SK-N-SH treated with all-trans-retinoic acid at 6 μM for 48 hours (cell line): ENCODE measurements around the gene PLA2G2F.

Source experiments
- ATAC-seq: fragments of 200-7000 bp; cut with Tn5 transposase; 3 replicates; pipeline ENCODE4 v1.9.1; 2020; ENCODE audit warnings: mild to moderate bottlenecking, moderate library complexity
- CREB5 ChIP-seq: fragments of 250-450 bp; sonication (Bioruptor Pico); IDR thresholded peaks from 2 replicates; pipeline ENCODE4 v1.5.1; 2020; ENCODE audit warnings: low read depth, mild to moderate bottlenecking, moderate library complexity
- CSRNP3 ChIP-seq: fragments of 250-450 bp; sonication (Bioruptor Pico); IDR thresholded peaks from 2 replicates; pipeline ENCODE4 v1.5.1; 2021; ENCODE audit warnings: mild to moderate bottlenecking, moderate library complexity
- ESRRG ChIP-seq: fragments of 250-450 bp; sonication (Bioruptor Pico); IDR thresholded peaks from 2 replicates; pipeline ENCODE4 v1.6.1; 2021; ENCODE audit warnings: mild to moderate bottlenecking
- ISL1 ChIP-seq: fragments of 250-450 bp; sonication (Bioruptor Pico); IDR thresholded peaks from 2 replicates; pipeline ENCODE4 v2.1.2; 2022; ENCODE audit warnings: mild to moderate bottlenecking, moderate library complexity
- PATZ1 ChIP-seq: fragments of 250-450 bp; sonication (Bioruptor Pico); IDR thresholded peaks from 2 replicates; pipeline ENCODE4 v1.8.0; 2020; ENCODE audit warnings: mild to moderate bottlenecking, moderate library complexity, borderline replicate concordance
- POU6F1 ChIP-seq: fragments of 250-450 bp; sonication (Bioruptor Pico); IDR thresholded peaks from 2 replicates; pipeline ENCODE4 v1.8.0; 2021; ENCODE audit warnings: low read depth, mild to moderate bottlenecking, moderate library complexity, borderline replicate concordance
- PPARA ChIP-seq: fragments of 250-450 bp; sonication (Bioruptor Pico); IDR thresholded peaks from 2 replicates; pipeline ENCODE4 v1.5.0; 2020; ENCODE audit warnings: mild to moderate bottlenecking, borderline replicate concordance
- RARB ChIP-seq: fragments of 250-450 bp; sonication (Bioruptor Pico); IDR thresholded peaks from 2 replicates; pipeline ENCODE4 v1.8.0; 2021; ENCODE audit warnings: mild to moderate bottlenecking, moderate library complexity
- SNAI2 ChIP-seq: fragments of 250-450 bp; sonication (Bioruptor Pico); IDR thresholded peaks from 2 replicates; pipeline ENCODE4 v1.5.0; 2020; ENCODE audit warnings: mild to moderate bottlenecking, moderate library complexity
- TCF4 ChIP-seq: fragments of 250-450 bp; sonication (Bioruptor Pico); IDR thresholded peaks from 2 replicates; pipeline ENCODE4 v1.8.0; 2021; ENCODE audit warnings: mild to moderate bottlenecking, moderate library complexity, borderline replicate concordance
- TOX ChIP-seq: fragments of 250-450 bp; sonication (Bioruptor Pico); IDR thresholded peaks from 2 replicates; pipeline ENCODE4 v1.8.0; 2021; ENCODE audit warnings: mild to moderate bottlenecking, moderate library complexity, borderline replicate concordance
- TSHZ2 ChIP-seq: fragments of 250-450 bp; sonication (Bioruptor Pico); IDR thresholded peaks from 2 replicates; pipeline ENCODE4 v1.5.0; 2020; ENCODE audit warnings: mild to moderate bottlenecking, moderate library complexity
- ZFP3 ChIP-seq: fragments of 250-450 bp; sonication (Bioruptor Pico); IDR thresholded peaks from 2 replicates; pipeline ENCODE4 v1.5.0; 2020; ENCODE audit warnings: mild to moderate bottlenecking, moderate library complexity
- ZNF565 ChIP-seq: fragments of 450-650 bp; formaldehyde crosslinking; conservative IDR thresholded peaks from 2 replicates; pipeline ENCODE4 v1.5.0; 2020; ENCODE audit warnings: low read depth, mild to moderate bottlenecking, moderate library complexity
- ZNF70 ChIP-seq: fragments of 450-650 bp; formaldehyde crosslinking; IDR thresholded peaks from 2 replicates; pipeline ENCODE4 v1.5.0; 2020; ENCODE audit warnings: mild to moderate bottlenecking, moderate library complexity

The PLA2G2F gene

GRCh38 chr1:20115479-20115878, 23.6 kb upstream of the PLA2G2F start:
- ATAC-seq: no peak
- TF ChIP-seq PATZ1 (CRISPR knock-in tag) (no peak), ESRRG (no peak), ISL1 (CRISPR knock-in tag) (no peak), PPARA (CRISPR knock-in tag) (no peak), ZNF565 (CRISPR knock-in tag) (no peak)

- ATAC-seq: no peak
- TF ChIP-seq CREB5: no peak
- TF ChIP-seq PPARA (CRISPR knock-in tag): no peak
- TF ChIP-seq POU6F1: no peak
- TF ChIP-seq TSHZ2 (CRISPR knock-in tag): no peak
- TF ChIP-seq, all 23 proteins: peak for 0
These were observed 23.2 kb upstream of the PLA2G2F start for GRCh38 chr1:20115916-20116315.

- TF ChIP-seq ESRRG (no peak), CREB5 (no peak), TSHZ2 (CRISPR knock-in tag) (no peak), RARB (CRISPR knock-in tag) (no peak), TOX (no peak), SNAI2 (CRISPR knock-in tag) (no peak), CSRNP3 (CRISPR knock-in tag) (no peak), TCF4 (CRISPR knock-in tag) (no peak), PATZ1 (CRISPR knock-in tag) (no peak), ZNF70 (no peak), ZFP3 (CRISPR knock-in tag) (no peak)
- no peak for ATAC-seq
These were observed 21.9 kb upstream of the PLA2G2F start for GRCh38 chr1:20117236-20117635.
